Inferior parietal cortex (tissue), 1 donor: ENCODE results near the gene SHC2.

ENCODE experiments used
- DNase-seq: peaks from one replicate; pipeline ENCODE4 v3.0.0-alpha.2; 2016; ENCODE audit errors: extremely low spot score

SHC2 gene

GRCh38 chr19:472005-472858 lies 11.4 kb upstream of the SHC2 start:
- no peak for DNase-seq

GRCh38 chr19:470701-471100 lies 9.9 kb upstream of the SHC2 start:
- no peak for DNase-seq

- no peak for DNase-seq
Measured at GRCh38 chr19:469833-470232, 9.0 kb upstream of the SHC2 start.

- no peak for DNase-seq
Measured at GRCh38 chr19:468587-469256, 7.9 kb upstream of the SHC2 start.

GRCh38 chr19:467554-467953 lies 6.7 kb upstream of the SHC2 start:
- DNase-seq: no peak

GRCh38 chr19:465056-465816 lies 4.4 kb upstream of the SHC2 start:
- no peak for DNase-seq

GRCh38 chr19:464208-464545 lies 3.3 kb upstream of the SHC2 start:
- no peak for DNase-seq

- no peak for DNase-seq
Measured at GRCh38 chr19:463483-464207, 2.8 kb upstream of the SHC2 start.

GRCh38 chr19:461721-462551 lies 1.1 kb upstream of the SHC2 start:
- no peak for DNase-seq

GRCh38 chr19:459724-460511 lies 915 bp downstream of the SHC2 start:
- peak; percentile 36 for DNase-seq

GRCh38 chr19:458091-459042 lies 2.5 kb downstream of the SHC2 start:
- DNase-seq: no peak

GRCh38 chr19:457636-458035 lies 3.2 kb downstream of the SHC2 start:
- DNase-seq: no peak

GRCh38 chr19:456547-457110 lies 4.2 kb downstream of the SHC2 start:
- DNase-seq: no peak

GRCh38 chr19:455851-456546 lies 4.8 kb downstream of the SHC2 start:
- no peak for DNase-seq

GRCh38 chr19:455031-455705 lies 5.7 kb downstream of the SHC2 start:
- no peak for DNase-seq

GRCh38 chr19:453606-454005 lies 7.2 kb downstream of the SHC2 start:
- DNase-seq: no peak

GRCh38 chr19:452829-453228 lies 8.0 kb downstream of the SHC2 start:
- DNase-seq: no peak
